Thoracic aorta endothelial cell (primary cell): ENCODE data around the gene MRPS5. TPM values are rescaled to one million over a fixed set of nuclear protein-coding genes. Genes with fewer than 3 reads are reported as not detected.

Experiments used
- total RNA-seq: library from RNA; depleted of rRNA; stranded (reverse); fragments of >200 nt; gene quantifications from 2 replicates; pipeline ENCODE4 v1.2.3, GENCODE V29; 2012

Gene MRPS5
- total RNA-seq: 53.3 and 62.5 TPM in 2 replicates

GRCh38 chr2:95121407-95122196 is at the start of gene MRPS5:
TSS of gene MRPS5 (minus strand) at chr2:95121808. CDS start at chr2:95121791, 17 bp downstream.

DNA sequence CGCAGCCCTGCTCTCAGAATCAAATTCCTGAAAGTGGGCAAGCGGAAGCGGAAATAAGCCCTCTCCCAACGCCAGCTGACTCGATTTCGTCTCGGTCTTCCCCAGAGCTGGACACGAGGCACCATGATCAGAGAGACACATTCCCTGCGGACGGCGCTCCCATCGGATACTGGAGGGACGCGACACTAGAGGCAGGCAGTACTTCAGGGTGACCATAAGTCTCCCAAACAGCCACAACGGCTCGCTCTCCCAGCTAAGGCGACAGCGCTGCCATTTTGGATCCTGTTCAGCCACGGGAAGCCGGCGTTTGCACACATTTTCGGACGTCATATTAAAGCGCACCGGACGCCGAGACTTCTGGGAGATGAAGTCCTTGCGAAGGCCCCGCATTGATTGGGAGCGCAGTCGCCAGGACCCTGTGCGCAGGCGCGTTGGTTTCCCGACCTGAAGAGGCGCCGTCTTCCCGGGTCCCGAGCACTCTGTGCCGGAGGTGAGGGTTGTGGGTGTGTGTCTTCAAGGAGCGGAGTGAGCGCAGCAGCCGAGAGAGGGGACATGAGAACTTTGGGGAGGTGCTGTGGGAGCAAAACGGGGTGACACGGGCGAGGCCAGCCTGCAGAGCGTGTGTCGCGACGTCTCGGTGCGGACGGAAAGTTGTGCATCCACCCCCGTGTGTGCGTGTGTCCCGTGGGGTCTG is 43.9 kb upstream of the MRPS5 start, which contains the start of gene ZNF2:
ZNF2 (plus strand) TSS at position 439 of the 694 bp plus-strand sequence. CDS start 10,418 bp downstream, outside the sequence.

GRCh38 chr2:95159690-95160449 is 38.3 kb upstream of the MRPS5 start, which contains the start of gene ZNF514:
TSS of gene ZNF514 (minus strand) at chr2:95159848. CDS start at chr2:95153253, 6,595 bp downstream.

Other genes with a start within 250 kb of the MRPS5 start
- gene MAL, start 96.1 kb downstream of the MRPS5 start, total RNA-seq: not detected in 2 replicates
- 10.2 and 10.8 TPM in 2 replicates for gene ZNF514, start 38.0 kb upstream of the MRPS5 start, total RNA-seq
- 5.1 and 5.6 TPM in 2 replicates for gene ZNF2, start 44.0 kb upstream of the MRPS5 start, total RNA-seq
- 6.2 and 6.4 TPM in 2 replicates for gene ZNF892, start 85.7 kb upstream of the MRPS5 start, total RNA-seq
- under 0.01 and 0.29 TPM in 2 replicates for gene PROM2, start 152.6 kb upstream of the MRPS5 start, total RNA-seq
- gene KCNIP3, start 175.5 kb upstream of the MRPS5 start, total RNA-seq: 0.53 and 2.0 TPM in 2 replicates